ENCODE measurements around the gene IRAK2.

Gene IRAK2

DNA sequence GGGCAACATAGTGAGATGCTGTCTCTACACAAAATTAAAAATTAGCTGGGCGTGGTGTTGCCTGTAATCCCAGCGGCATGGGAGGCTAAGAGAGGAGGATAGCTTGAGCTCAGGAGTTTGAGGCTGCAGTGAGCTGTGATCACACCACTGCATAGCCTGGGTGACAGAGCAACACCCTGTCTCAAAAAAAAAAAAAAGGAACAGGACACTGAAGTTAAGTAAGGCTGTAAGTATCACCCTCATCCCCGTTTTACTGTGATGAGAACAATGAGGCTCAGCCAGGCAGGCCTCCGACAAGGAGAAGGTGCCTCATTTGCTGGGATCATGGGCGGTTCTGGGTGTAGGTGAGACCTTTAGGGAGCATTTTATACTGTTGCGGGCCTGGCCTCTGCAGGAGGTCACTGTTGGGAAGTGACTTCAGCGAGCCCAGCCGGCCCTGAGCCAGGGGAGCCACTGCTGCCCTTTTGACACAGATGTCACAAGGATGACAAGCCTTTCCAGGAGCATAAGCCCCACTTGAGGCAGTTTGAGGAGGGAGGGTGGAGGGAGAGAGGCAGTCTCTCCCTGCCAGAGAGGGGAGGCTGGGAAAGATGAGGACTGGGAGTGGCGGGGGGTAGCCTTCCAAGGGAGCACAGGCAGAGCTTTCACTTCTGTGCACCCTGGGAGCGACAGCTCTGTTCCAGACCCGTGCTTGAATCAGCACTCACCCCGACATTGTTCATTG is 30.8 kb downstream of the IRAK2 start:
- H3K4me2 ChIP-seq (ENCODE audit: low read length): peak overlapping the region; percentile 59; the same call in 1 of the 2 replicates
- no peaks in the 10 kb centered on the region for H3K9me2 ChIP-seq (ENCODE audit: low read depth, low read length)

GRCh38 chr3:10196389-10197052 is 31.8 kb downstream of the IRAK2 start:
- Histone ChIP-seq H3K27ac (ENCODE audit: low read depth, low read length, poor library complexity, severe bottlenecking) (peak overlapping the region; percentile 98), H3K9me2 (ENCODE audit: low read depth, low read length) (no peaks in the 10 kb centered on the region), H4K20me1 (ENCODE audit: insufficient read depth, low read length) (no peaks in the 10 kb centered on the region), H3K4me1 (ENCODE audit: insufficient read depth, low read length, severe bottlenecking) (peaks cover 88% of the 10 kb centered on the region), H3K9ac (ENCODE audit: low read length) (no peak overlapping the region; the same call in 1 of the 2 replicates), H3K36me3 (ENCODE audit: insufficient read depth, low read length) (peaks cover 16% of the 10 kb centered on the region), H3K4me2 (ENCODE audit: low read length) (peak overlapping the region; percentile 10; the same call in 1 of the 2 replicates), H3F3A (ENCODE audit: insufficient read depth, low read length) (0 out of 2 replicates have a peak, but pooled peaks cover 2% of the 10 kb centered on the region), H3K9me3 (ENCODE audit: low read length) (no peaks in the 10 kb centered on the region), H3K4me3 (ENCODE audit: low read depth, low read length, poor library complexity, severe bottlenecking) (no peak overlapping the region), H3K27me3 (ENCODE audit: insufficient read depth, low read length) (no peaks in the 10 kb centered on the region), H2AFZ (ENCODE audit: low read length) (no peak overlapping the region), H3K79me2 (ENCODE audit: insufficient read depth, low read length) (no peaks in the 10 kb centered on the region)
- TF ChIP-seq, protein P1, sequence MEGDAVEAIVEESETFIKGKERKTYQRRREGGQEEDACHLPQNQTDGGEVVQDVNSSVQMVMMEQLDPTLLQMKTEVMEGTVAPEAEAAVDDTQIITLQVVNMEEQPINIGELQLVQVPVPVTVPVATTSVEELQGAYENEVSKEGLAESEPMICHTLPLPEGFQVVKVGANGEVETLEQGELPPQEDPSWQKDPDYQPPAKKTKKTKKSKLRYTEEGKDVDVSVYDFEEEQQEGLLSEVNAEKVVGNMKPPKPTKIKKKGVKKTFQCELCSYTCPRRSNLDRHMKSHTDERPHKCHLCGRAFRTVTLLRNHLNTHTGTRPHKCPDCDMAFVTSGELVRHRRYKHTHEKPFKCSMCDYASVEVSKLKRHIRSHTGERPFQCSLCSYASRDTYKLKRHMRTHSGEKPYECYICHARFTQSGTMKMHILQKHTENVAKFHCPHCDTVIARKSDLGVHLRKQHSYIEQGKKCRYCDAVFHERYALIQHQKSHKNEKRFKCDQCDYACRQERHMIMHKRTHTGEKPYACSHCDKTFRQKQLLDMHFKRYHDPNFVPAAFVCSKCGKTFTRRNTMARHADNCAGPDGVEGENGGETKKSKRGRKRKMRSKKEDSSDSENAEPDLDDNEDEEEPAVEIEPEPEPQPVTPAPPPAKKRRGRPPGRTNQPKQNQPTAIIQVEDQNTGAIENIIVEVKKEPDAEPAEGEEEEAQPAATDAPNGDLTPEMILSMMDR (IDR thresholded peaks at IDR 0.05; ENCODE audit: low read length): no peak
- TF ChIP-seq EZH2 (IDR thresholded peaks at IDR 0.05; ENCODE audit: borderline replicate concordance, low read length): no peak

More for the DNA sequence above, 30.8 kb downstream of the IRAK2 start:
- Histone ChIP-seq H3K79me2 (ENCODE audit: insufficient read depth, low read length) (no peaks in the 10 kb centered on the region), H3K27me3 (ENCODE audit: insufficient read depth, low read length) (no peaks in the 10 kb centered on the region), H3F3A (ENCODE audit: insufficient read depth, low read length) (0 out of 2 replicates have a peak, but pooled peaks cover 5% of the 10 kb centered on the region), H4K20me1 (ENCODE audit: insufficient read depth, low read length) (no peaks in the 10 kb centered on the region), H3K27ac (ENCODE audit: low read depth, low read length, poor library complexity, severe bottlenecking) (peak overlapping the region; percentile 98), H3K4me1 (ENCODE audit: insufficient read depth, low read length, severe bottlenecking) (peaks cover 98% of the 10 kb centered on the region), H3K9me3 (ENCODE audit: low read length) (no peaks in the 10 kb centered on the region), H3K9ac (ENCODE audit: low read length) (peak overlapping the region; percentile 75; the same call in 1 of the 2 replicates), H3K4me3 (ENCODE audit: low read depth, low read length, poor library complexity, severe bottlenecking) (no peak overlapping the region), H2AFZ (ENCODE audit: low read length) (no peak overlapping the region), H3K36me3 (ENCODE audit: insufficient read depth, low read length) (peaks cover 6% of the 10 kb centered on the region; the same call in 1 of the 2 replicates)
- no peak for TF ChIP-seq EZH2 (IDR thresholded peaks at IDR 0.05; ENCODE audit: borderline replicate concordance, low read length)
- TF ChIP-seq, protein P1 (IDR thresholded peaks at IDR 0.05; ENCODE audit: low read length): no peak

DNA sequence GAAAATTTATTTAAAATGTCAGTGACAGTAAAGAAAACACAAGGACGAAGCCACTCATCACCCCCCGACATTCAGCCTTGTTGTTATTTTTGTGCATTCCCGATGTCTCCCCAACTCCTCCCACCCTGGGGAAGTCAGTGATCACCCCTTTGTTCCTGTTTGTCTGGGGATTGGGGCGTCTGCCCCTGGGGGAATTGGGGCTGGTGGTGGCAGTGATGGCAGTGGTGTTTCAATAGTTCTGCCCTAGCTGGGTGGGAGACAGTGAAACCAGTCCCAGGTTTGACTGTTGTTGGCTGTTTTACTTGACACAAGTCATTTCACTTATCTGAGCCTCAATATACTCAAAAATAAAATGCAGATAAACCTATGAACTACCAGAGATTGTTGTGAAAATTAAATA is 33.5 kb downstream of the IRAK2 start:
- Histone ChIP-seq H3K79me2 (ENCODE audit: insufficient read depth, low read length) (no peaks in the 10 kb centered on the region), H3K9me2 (ENCODE audit: low read depth, low read length) (no peaks in the 10 kb centered on the region), H3K27me3 (ENCODE audit: insufficient read depth, low read length) (no peaks in the 10 kb centered on the region), H3K9ac (ENCODE audit: low read length) (peak overlapping the region; percentile 47), H4K20me1 (ENCODE audit: insufficient read depth, low read length) (no peaks in the 10 kb centered on the region), H3K36me3 (ENCODE audit: insufficient read depth, low read length) (peaks cover 29% of the 10 kb centered on the region), H2AFZ (ENCODE audit: low read length) (no peak overlapping the region), H3K4me1 (ENCODE audit: insufficient read depth, low read length, severe bottlenecking) (peaks cover 71% of the 10 kb centered on the region), H3K9me3 (ENCODE audit: low read length) (no peaks in the 10 kb centered on the region), H3F3A (ENCODE audit: insufficient read depth, low read length) (0 out of 2 replicates have a peak, but pooled peaks cover 2% of the 10 kb centered on the region), H3K27ac (ENCODE audit: low read depth, low read length, poor library complexity, severe bottlenecking) (peak overlapping the region; percentile 98), H3K4me3 (ENCODE audit: low read depth, low read length, poor library complexity, severe bottlenecking) (peak overlapping the region; percentile 6), H3K4me2 (ENCODE audit: low read length) (peak overlapping the region; percentile 40)
- no peak for TF ChIP-seq EZH2 (IDR thresholded peaks at IDR 0.05; ENCODE audit: borderline replicate concordance, low read length)
- TF ChIP-seq, protein P1 (IDR thresholded peaks at IDR 0.05; ENCODE audit: low read length): no peak

All from OCI-LY1 (cell line).